Testis (tissue), 5 donors: ENCODE results near the gene ABHD15. TPM values are rescaled to one million over a fixed set of nuclear protein-coding genes. Genes with fewer than 3 reads are reported as not detected.

Experiments
- DNase-seq: peaks from one replicate; pipeline ENCODE4 v3.0.0-alpha.2; 2019
- H3K27ac ChIP-seq, 2 donors: fragments of 200-600 bp; sonication (generic); one replicate each; pipeline ENCODE4 v1.5.1; 2019
- H3K27me3 ChIP-seq: fragments of 200-600 bp; sonication (generic); one replicate; pipeline ENCODE4 v1.5.1; 2019
- H3K36me3 ChIP-seq: fragments of 200-600 bp; sonication (generic); one replicate; pipeline ENCODE4 v1.5.1; 2017; ENCODE audit warnings: low read depth; ENCODE audit errors: missing control alignments
- H3K4me1 ChIP-seq: fragments of 200-600 bp; sonication (generic); one replicate; pipeline ENCODE4 v1.5.1; 2019
- H3K4me3 ChIP-seq, 2 donors: fragments of 200-600 bp; sonication (generic); one replicate each; pipeline ENCODE4 v1.5.1; 2017 to 2019
- H3K9me3 ChIP-seq: fragments of 200-600 bp; sonication (generic); one replicate; pipeline ENCODE4 v1.5.1; 2017
- POLR2A ChIP-seq: fragments of 450-650 bp; IDR thresholded peaks from one replicate; pipeline ENCODE4 v1.6.1; 2017; ENCODE audit warnings: antibody characterized with exemption, mild to moderate bottlenecking, moderate library complexity
- WGBS, 2 donors: methylation state at CpG; one replicate each; pipeline ENCODE4 v1.1.5; 2018; 5-methylcytosine and 5-hydroxymethylcytosine counted together
- intact Hi-C: fragments of 100-400 bp; cut with DNase I; formaldehyde crosslinking; loops from one replicate; pipeline ENCODE4 v1.15.1; 2023; ENCODE audit warnings: low total_unique reads
- long read RNA-seq, 2 donors: transcript quantifications; one replicate each; lab custom pipeline, GENCODE V29; 2026
- polyA plus RNA-seq: library from polyadenylated mRNA; stranded (reverse); fragments of 350-450 nt; fragmentation: Illumina TruSeq; extraction: RNeasy Lipid Tissue Mini Kit (QIAGEN cat#74804); gene quantifications from one replicate; pipeline ENCODE4 v1.2.3, GENCODE V29; 2014; ENCODE audit warnings: low read depth, low replicate concordance; ENCODE audit not compliant: insufficient read depth
- total RNA-seq, 2 donors: library from RNA; depleted of rRNA; stranded (reverse); fragments of >200 nt; gene quantifications; one replicate each; pipeline ENCODE4 v1.2.3, GENCODE V29; 2016
- TF ChIP-seq, protein P1 (sequence below), 3 experiments: fragments of 450-650 bp in 2 of 3; fragments of 200-600 bp in 1 of 3; sonication (generic) in 1 of 3; IDR thresholded peaks; one replicate each; pipeline ENCODE4 v1.5.1; 2016 to 2019; ENCODE audit warnings: antibody characterized with exemption in 3 of 3, mild to moderate bottlenecking in 2 of 3, moderate library complexity in 1 of 3

Gene ABHD15, protein sequence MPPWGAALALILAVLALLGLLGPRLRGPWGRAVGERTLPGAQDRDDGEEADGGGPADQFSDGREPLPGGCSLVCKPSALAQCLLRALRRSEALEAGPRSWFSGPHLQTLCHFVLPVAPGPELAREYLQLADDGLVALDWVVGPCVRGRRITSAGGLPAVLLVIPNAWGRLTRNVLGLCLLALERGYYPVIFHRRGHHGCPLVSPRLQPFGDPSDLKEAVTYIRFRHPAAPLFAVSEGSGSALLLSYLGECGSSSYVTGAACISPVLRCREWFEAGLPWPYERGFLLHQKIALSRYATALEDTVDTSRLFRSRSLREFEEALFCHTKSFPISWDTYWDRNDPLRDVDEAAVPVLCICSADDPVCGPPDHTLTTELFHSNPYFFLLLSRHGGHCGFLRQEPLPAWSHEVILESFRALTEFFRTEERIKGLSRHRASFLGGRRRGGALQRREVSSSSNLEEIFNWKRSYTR
- total RNA-seq, result 1 to 10 TPM; 5.7 to 7.1 TPM
- 4.5 TPM for polyA plus RNA-seq
- long read RNA-seq, donor 1, partial matches to known transcripts, result 61 of 61 reads
- long read RNA-seq, donor 1, other reads (novel, unspliced or antisense), result 0 of 61 reads
- long read RNA-seq, donor 2, partial matches to known transcripts, result 0 of 1 reads
- long read RNA-seq, donor 2, other reads (novel, unspliced or antisense), result 0 of 1 reads

DNA sequence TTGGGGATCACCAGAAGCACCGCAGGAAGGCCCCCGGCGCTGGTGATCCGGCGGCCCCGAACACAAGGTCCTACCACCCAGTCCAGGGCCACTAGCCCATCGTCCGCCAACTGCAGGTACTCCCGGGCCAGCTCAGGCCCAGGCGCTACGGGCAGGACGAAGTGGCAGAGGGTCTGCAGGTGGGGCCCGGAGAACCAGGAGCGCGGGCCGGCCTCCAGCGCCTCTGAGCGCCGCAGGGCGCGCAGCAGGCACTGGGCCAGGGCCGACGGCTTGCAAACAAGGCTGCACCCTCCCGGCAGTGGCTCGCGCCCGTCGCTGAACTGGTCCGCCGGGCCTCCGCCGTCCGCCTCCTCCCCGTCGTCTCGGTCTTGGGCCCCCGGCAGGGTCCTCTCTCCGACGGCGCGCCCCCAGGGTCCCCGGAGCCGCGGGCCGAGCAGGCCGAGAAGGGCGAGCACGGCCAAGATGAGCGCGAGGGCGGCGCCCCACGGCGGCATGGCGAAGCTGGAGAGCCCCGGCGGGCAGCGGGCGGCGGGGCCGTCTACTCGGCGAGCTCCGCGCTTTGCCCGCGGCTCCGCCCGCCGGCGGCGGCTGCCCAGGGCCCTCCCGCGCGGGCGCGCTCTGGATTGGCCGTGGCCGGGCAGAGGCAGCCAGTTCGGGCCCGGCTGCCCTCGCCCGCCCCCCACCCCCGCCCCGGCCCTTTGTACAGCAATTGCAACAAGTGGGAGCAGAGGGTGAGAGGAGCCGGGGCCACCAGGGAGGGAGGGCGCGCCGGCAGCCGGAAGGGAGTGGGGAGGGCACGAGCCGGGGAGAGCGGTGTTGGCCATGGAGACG, at the start of gene ABHD15:
TSS of gene ABHD15 (minus strand) at position 565 of the 831 bp plus-strand sequence. CDS start at position 494, 71 bp downstream.
- peak within 1 kb of the TSS; percentile 74 to 90 for H3K27ac ChIP-seq
- peak within 1 kb of the TSS; percentile 71 to 82 for H3K4me3 ChIP-seq
- intact Hi-C loops, result no loop called here
- H3K4me1 ChIP-seq, result peaks cover 3% of the 10 kb centered on the region
- TF ChIP-seq, protein P1, sequence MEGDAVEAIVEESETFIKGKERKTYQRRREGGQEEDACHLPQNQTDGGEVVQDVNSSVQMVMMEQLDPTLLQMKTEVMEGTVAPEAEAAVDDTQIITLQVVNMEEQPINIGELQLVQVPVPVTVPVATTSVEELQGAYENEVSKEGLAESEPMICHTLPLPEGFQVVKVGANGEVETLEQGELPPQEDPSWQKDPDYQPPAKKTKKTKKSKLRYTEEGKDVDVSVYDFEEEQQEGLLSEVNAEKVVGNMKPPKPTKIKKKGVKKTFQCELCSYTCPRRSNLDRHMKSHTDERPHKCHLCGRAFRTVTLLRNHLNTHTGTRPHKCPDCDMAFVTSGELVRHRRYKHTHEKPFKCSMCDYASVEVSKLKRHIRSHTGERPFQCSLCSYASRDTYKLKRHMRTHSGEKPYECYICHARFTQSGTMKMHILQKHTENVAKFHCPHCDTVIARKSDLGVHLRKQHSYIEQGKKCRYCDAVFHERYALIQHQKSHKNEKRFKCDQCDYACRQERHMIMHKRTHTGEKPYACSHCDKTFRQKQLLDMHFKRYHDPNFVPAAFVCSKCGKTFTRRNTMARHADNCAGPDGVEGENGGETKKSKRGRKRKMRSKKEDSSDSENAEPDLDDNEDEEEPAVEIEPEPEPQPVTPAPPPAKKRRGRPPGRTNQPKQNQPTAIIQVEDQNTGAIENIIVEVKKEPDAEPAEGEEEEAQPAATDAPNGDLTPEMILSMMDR (IDR thresholded peaks at IDR 0.05), result no peak
- no peak for TF ChIP-seq POLR2A
- H3K27me3 ChIP-seq, result no peaks in the 10 kb centered on the region
- DNase-seq, result peak; percentile 56
- H3K9me3 ChIP-seq, result no peaks in the 10 kb centered on the region
- 7 to 26% methylated on average over 11 to 40 of the region's 94 CpGs for WGBS, 2 donors
- no peaks in the 10 kb centered on the region for H3K36me3 ChIP-seq

DNA sequence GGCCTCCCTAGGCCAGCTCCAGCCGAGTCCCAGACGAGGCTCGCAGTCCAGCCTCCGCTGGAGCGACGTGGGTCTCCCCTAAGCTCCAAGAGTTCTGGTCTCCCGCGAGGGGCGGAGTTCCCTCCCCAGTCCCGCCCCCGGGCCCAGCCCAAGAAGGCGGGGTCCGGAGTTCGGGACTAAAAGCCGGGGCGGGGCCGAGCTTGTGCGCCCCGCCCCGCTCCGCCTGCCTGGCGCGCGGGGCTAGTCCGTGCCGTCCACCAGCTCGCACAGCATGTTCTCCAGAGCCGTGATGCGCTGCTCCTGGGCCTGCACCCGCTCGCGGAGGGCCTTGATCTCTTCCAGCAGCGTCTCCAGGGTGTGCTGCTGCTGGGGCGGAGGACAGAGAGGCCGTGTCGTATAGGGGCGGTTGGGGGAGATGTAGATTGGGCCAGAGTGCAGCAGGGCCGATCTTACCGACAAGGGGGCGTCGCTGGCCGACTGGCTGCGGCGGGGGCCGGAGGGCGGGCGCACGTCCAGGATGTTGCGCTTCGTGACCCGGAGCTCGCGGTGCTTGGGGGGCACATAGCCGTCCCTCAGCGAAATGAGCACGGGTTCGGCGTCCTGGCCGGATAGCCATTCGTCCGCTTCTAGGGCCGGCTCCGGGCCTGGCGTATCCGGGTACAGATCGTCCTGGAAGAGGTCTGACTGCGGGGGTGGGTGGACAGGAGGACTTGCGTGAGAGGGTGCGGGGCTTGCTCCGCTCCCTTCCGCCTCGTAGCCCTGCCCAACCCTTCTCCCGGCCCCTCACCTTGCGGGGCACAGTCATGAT, 48.9 kb upstream of the ABHD15 start:
- intact Hi-C loops, result no loop called here
- Histone ChIP-seq H3K27me3 (no peaks in the 10 kb centered on the region), H3K4me3 (peak overlapping the region; percentile 36 to 51), H3K27ac (peak overlapping the region; percentile 61 to 70), H3K4me1 (peaks cover 39% of the 10 kb centered on the region), H3K36me3 (no peaks in the 10 kb centered on the region), H3K9me3 (no peaks in the 10 kb centered on the region)
- DNase-seq, result peak; percentile 91
- WGBS, 2 donors, result 2% methylated on average over 7 to 54 of the region's 74 CpGs
- no peak for TF ChIP-seq POLR2A
- TF ChIP-seq, protein P1 (IDR thresholded peaks at IDR 0.05), result no peak

DNA sequence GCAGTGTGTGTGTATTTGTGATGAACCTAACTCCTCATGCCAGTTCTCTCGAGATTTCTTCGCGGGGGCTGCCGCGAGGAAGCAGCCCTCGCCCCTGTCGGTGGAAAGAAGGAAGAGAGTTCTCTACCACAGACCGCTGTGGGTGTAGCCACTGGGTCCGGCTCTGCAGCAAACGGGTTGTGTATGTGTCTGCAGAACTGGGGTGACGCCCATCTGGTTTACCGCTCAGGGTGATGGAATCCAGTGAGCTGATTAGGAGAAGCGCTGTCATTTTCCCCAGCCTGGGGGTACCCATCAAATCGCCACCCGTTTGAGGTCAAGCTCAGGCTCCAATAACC, 48.2 kb upstream of the ABHD15 start:
- 37 to 74% methylated on average over 15 of the region's 15 CpGs for WGBS, 2 donors
- Histone ChIP-seq H3K36me3 (no peaks in the 10 kb centered on the region), H3K4me1 (peaks cover 39% of the 10 kb centered on the region), H3K4me3 (peak overlapping the region in 1 of 2 donors; percentile 51), H3K27ac (no peak overlapping the region), H3K9me3 (no peaks in the 10 kb centered on the region), H3K27me3 (no peaks in the 10 kb centered on the region)
- intact Hi-C loops, result no loop called here
- TF ChIP-seq POLR2A, result no peak
- TF ChIP-seq, protein P1 (IDR thresholded peaks at IDR 0.05), result no peak
- DNase-seq, result no peak

DNA sequence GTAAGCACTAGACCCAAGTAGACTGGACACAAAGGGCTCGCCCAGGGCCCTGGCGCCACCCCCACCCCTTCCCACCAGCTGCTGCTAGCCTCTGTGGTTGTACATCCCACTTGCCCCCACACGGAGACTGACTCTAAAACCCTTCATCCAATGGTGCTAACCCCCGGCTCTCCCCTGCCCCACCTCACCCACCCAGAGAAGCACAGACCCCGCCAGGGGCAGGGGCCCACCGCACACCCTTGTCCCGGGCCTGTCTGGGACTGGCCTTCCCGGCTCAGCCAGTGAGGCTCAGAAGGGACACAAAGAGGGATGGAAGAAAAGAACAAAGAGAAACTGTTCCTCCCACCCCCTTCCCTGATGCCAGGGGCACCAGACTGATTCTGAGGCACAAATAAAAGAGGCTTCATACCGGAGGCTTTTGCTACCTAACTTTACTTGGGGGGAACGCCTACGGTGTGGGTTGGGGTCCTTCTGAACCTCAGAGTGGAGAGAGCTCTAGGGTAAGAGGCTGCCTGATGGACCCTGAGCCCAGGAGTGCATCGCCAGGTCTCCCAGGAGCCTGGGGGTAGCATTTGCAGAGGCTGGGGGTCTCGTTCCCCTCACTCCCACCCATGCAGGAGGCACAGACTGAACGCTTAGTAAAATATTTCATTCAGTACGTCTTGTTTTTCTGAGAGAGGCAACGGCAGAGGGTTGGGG, 47.7 kb upstream of the ABHD15 start:
- H3K36me3 ChIP-seq, result no peaks in the 10 kb centered on the region
- DNase-seq, result no peak
- H3K27ac ChIP-seq, result no peak overlapping the region
- intact Hi-C loops, result no loop called here
- H3K27me3 ChIP-seq, result no peaks in the 10 kb centered on the region
- TF ChIP-seq, protein P1 (IDR thresholded peaks at IDR 0.05), result no peak
- no peak for TF ChIP-seq POLR2A
- H3K4me1 ChIP-seq, result peaks cover 39% of the 10 kb centered on the region
- 48 to 57% methylated on average over 10 to 16 of the region's 16 CpGs for WGBS, 2 donors
- no peaks in the 10 kb centered on the region for H3K9me3 ChIP-seq
- H3K4me3 ChIP-seq, result peak overlapping the region in 1 of 2 donors; percentile 51
